Mucosa of descending colon (tissue), 3 donors: ENCODE measurements around the gene CPA5. TPM values are rescaled to one million over a fixed set of nuclear protein-coding genes. Genes with fewer than 3 reads are reported as not detected.

ENCODE experiments used
- ATAC-seq: fragments of 200-7000 bp; cut with Tn5 transposase; one replicate; pipeline ENCODE4 v1.9.1; 2020; ENCODE audit warnings: mild to moderate bottlenecking, moderate library complexity
- DNase-seq, 3 donors: peaks; one replicate each; pipeline ENCODE4 v3.0.0-alpha.2; 2020
- H3K36me3 ChIP-seq: fragments of 200-600 bp; one replicate; pipeline ENCODE4 v1.8.0; 2021; ENCODE audit warnings: low read depth, mild to moderate bottlenecking
- H3K4me1 ChIP-seq: fragments of 200-600 bp; one replicate; pipeline ENCODE4 v1.8.0; 2021; ENCODE audit warnings: low read depth, mild to moderate bottlenecking
- H3K4me3 ChIP-seq: fragments of 200-600 bp; one replicate; pipeline ENCODE4 v1.8.0; 2021; ENCODE audit warnings: mild to moderate bottlenecking
- H3K9me3 ChIP-seq: fragments of 200-600 bp; one replicate; pipeline ENCODE4 v1.8.0; 2021; ENCODE audit warnings: mild to moderate bottlenecking
- CTCF ChIP-seq: fragments of 200-600 bp; IDR thresholded peaks from one replicate; pipeline ENCODE4 v1.8.0; 2022; ENCODE audit warnings: antibody characterized with exemption, mild to moderate bottlenecking
- intact Hi-C, 2 donors: fragments of 100-400 bp; cut with DNase I in 1 of 2; cut with micrococcal nuclease in 1 of 2; formaldehyde crosslinking; loops; one replicate each; pipeline versions ENCODE4 v1.11.0 to v1.11.1; 2022; cut with DNase I, micrococcal nuclease
- total RNA-seq, 3 donors: library from RNA; stranded (reverse); fragmentation: NEBNext Ultra II Directional in 2 of 3; extraction: Animal tissue kit (Norgen Biotek cat#: 25700) in 2 of 3; gene quantifications; one replicate each; pipeline versions ENCODE4 v1.2.1 to v1.2.4, GENCODE V29; 2021 to 2023
- donor health status: DM: no; HTN: no; CAD: no; lungs with moderate emphysema.
- donor health status: DM: no; HTN: no; CAD: no.
- donor health status: DM: no; HTN: yes; CAD: no.

Gene CPA5
- total RNA-seq, 3 donors from 2014 or later: not detected

DNA sequence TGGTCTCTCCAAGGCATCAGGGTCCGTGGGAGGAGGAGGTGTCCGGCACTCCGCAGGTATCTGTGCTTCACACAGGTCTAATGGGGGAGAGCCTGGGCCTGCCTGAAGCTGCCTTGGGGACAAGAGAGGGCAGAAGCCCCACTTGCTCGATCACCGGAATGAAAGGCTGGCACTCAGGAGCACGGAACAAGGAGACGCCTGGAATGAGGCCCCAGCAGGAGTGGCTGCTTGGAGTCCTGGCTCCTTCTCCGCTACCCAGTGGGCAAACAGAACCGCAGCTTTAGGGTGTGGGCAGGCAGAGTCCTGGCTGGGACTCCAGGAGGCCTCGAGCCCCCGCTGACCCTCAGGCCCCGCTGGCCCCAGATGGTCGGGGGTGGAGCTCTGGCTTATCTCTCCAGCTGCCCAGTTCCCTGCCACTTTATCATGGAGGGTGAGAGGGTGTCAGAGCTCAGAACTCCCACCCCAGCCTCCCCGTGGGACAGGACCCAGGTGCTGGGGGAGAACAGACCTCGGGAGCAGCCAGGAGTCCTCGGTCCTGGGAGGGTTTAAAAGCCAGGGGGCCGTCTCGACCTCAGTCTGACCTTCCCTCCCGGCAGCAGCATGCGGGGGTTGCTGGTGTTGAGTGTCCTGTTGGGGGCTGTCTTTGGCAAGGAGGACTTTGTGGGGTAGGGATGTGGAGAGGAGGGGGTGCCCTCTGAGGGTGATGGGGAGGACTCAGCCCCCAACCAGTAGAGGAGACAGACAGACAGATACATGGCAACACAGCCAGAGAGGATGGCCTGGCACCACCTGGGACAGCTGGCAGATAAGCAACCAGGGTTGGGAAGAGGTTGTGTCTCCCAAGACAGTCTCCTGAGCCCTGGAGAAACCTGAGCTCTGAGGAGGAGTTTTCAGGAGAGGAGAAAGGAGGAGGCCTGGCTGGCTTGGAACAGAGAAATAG lies 35.6 kb downstream of the CPA5 start, which contains the start of gene CPA1:
Gene CPA1, plus strand, starts transcription at position 574 of the 940 bp plus-strand sequence. Its CDS starts 27 bp downstream, at position 601.
- H3K4me3 ChIP-seq: no peak within 1 kb of the TSS
- no peak for ATAC-seq
- H3K4me1 ChIP-seq: no peaks in the 10 kb centered on the region
- H3K36me3 ChIP-seq: no peaks in the 10 kb centered on the region
- no peak for TF ChIP-seq CTCF
- DNase-seq: no peak
- intact Hi-C loops: no loop called here
- H3K9me3 ChIP-seq: peaks cover 6% of the 10 kb centered on the region

GRCh38 chr7:130380861-130381455 lies 36.3 kb downstream of the CPA5 start:
- no peak for ATAC-seq
- peaks cover 6% of the 10 kb centered on the region for H3K9me3 ChIP-seq

GRCh38 chr7:130381468-130382312 lies 37.1 kb downstream of the CPA5 start:
- no peak for ATAC-seq
- H3K4me3 ChIP-seq: no peak overlapping the region
- intact Hi-C loops: no loop called here
- DNase-seq: no peak
- no peaks in the 10 kb centered on the region for H3K36me3 ChIP-seq
- no peak for TF ChIP-seq CTCF
- H3K4me1 ChIP-seq: no peaks in the 10 kb centered on the region
- H3K9me3 ChIP-seq: no peaks in the 10 kb centered on the region

More at GRCh38 chr7:130380861-130381455, 36.3 kb downstream of the CPA5 start:
- H3K36me3 ChIP-seq: no peaks in the 10 kb centered on the region
- no peak overlapping the region for H3K4me3 ChIP-seq
- intact Hi-C loops: no loop called here
- no peaks in the 10 kb centered on the region for H3K4me1 ChIP-seq
- no peak for TF ChIP-seq CTCF
- no peak for DNase-seq

- no peak for TF ChIP-seq CTCF
- H3K4me1 ChIP-seq: no peaks in the 10 kb centered on the region
- ATAC-seq: no peak
- H3K36me3 ChIP-seq: no peaks in the 10 kb centered on the region
- no peak overlapping the region for H3K4me3 ChIP-seq
- intact Hi-C loops: no loop called here
- DNase-seq: no peak
- no peaks in the 10 kb centered on the region for H3K9me3 ChIP-seq
Observed at GRCh38 chr7:130383187-130383980, 38.8 kb downstream of the CPA5 start.

- Histone ChIP-seq H3K36me3 (no peaks in the 10 kb centered on the region), H3K4me3 (no peak overlapping the region), H3K4me1 (no peaks in the 10 kb centered on the region), H3K9me3 (no peaks in the 10 kb centered on the region)
- intact Hi-C loops: no loop called here
- no peak for TF ChIP-seq CTCF
- no peak for DNase-seq
- no peak for ATAC-seq
Observed at GRCh38 chr7:130384371-130384801, 39.8 kb downstream of the CPA5 start.
